ENCODE data around the gene RPLP2.

RPLP2 gene

DNA sequence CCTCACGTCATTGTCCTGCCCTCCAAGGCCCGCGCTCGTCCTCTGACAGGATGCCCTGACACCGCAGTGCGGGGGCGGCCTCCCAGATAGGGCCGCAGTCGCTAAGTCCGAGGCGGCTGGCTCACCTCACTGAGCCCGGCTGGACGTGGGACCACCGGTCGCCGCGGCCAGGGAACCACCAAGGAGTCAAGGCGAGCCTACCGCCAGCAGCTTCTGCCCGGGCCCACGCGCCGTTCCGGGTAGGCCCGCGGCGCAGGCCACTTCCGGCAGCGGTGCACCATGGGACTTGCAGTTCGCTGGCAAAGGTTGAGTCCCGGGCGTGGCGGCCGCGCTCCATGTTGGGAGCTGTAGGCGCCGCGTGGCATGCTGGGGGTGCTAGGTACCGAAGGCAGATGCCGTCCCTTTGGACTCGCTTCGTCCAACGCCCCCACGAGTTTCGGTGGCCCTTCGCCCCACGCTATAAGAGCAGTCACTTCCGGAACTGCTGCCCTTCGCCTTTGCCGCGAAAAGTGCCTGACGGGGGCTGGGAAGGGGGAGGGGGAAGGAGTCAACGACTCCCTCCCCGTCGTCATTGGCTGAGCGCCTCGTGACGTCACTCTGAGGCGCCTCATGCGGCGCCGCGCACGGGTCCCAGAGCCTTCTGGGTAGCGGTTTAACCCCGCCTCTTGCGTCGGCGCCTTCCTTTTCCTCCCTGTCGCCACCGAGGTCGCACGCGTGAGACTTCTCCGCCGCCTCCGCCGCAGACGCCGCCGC lies at the start of gene RPLP2:
RPLP2 (plus strand) TSS at position 681 of the 753 bp plus-strand sequence. CDS start 268 bp downstream, outside the sequence.
- DNase-seq = peak; percentile 97

GRCh38 chr11:760236-760635 lies 49.5 kb upstream of the RPLP2 start:
- DNase-seq = no peak

DNA sequence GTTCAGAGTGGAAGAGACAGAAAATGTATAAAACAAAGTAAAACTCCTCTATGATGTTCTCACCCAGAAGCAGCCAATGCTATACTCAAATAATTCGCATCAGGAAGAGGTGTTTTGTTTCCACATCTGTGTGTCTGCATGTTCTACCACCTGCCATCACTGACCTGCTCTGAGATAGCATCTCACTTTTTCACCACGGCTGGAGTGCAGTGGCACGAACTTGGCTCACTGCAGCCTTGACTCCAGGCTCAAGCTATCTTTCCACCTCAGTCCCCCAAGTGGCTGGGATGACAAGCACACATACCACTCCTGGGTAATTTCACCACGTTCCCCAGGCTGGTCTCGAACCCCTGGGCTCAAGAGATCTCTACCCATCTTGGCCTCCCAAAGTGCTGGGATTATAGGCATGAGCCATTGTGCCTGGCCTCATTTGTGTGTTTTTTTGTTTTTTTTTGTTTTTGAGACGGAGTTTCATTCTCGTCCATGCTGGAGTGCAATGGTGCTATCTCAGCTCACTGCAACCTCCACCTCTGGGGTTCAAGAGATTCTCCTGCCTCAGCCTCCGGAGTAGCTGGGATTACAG lies 48.1 kb upstream of the RPLP2 start:
- no peak for DNase-seq

GRCh38 chr11:762421-763072 lies 47.2 kb upstream of the RPLP2 start:
- DNase-seq = peak; percentile 30

DNA sequence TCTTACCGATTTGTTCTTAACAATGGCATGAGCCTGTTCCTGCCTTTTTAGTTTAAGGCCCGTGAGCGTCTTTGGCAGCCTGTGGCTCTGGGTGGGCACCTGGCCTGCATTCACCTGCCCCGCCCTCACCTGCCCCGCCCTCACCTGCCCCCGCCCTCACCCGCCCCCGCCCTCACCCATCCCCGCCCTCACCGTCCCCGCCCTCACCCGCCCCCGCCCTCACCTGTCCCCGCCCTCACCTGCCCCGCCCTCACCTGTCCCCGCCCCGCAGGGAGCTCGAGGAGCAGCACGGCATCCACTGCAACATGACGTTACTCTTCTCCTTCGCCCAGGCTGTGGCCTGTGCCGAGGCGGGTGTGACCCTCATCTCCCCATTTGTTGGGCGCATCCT lies 46.7 kb upstream of the RPLP2 start:
- no peak for DNase-seq

GRCh38 chr11:763549-764321 lies 46.0 kb upstream of the RPLP2 start:
- DNase-seq = no peak

DNA sequence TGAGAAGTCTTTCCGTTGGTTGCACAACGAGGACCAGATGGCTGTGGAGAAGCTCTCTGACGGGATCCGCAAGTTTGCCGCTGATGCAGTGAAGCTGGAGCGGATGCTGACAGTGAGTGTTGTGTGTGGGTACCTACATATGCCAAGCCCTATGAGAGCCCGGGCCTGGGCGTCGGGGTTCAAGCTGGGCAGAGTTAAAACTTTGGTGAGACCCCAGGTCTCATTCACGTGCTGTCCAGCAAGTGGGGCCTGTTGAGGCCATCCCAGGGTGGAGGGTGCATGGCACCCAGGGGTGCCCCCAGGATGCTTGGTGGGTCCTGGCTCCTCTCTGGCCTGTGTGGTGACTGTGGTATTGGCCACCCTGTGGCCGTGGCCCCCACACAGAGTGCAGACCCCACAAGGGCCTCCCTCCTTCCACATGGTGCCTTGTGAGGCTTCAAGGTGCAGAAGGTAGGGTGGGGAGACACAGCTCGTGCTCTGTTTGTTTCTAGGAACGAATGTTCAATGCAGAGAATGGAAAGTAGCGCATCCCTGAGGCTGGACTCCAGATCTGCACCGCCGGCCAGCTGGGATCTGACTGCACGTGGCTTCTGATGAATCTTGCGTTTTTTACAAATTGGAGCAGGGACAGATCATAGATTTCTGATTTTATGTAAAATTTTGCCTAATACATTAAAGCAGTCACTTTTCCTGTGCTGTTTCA lies 45.3 kb upstream of the RPLP2 start:
- DNase-seq = no peak

GRCh38 chr11:765025-765801 lies 44.6 kb upstream of the RPLP2 start:
- peak; percentile 74 for DNase-seq

DNA sequence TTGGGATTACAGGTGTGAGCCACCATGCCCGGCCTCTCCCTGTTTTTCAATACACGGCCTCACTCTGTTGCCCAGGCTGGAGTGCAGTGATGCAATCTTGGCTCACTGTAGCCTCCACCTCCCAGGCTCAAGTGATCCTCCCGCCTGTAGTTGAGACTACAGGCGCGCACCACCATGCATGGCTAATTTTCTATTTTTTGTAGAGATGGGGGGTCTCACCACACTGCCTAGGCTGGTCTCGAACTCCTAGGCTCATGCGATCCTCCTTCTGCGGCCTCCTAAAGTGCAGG lies 44.0 kb upstream of the RPLP2 start:
- DNase-seq = no peak

DNA sequence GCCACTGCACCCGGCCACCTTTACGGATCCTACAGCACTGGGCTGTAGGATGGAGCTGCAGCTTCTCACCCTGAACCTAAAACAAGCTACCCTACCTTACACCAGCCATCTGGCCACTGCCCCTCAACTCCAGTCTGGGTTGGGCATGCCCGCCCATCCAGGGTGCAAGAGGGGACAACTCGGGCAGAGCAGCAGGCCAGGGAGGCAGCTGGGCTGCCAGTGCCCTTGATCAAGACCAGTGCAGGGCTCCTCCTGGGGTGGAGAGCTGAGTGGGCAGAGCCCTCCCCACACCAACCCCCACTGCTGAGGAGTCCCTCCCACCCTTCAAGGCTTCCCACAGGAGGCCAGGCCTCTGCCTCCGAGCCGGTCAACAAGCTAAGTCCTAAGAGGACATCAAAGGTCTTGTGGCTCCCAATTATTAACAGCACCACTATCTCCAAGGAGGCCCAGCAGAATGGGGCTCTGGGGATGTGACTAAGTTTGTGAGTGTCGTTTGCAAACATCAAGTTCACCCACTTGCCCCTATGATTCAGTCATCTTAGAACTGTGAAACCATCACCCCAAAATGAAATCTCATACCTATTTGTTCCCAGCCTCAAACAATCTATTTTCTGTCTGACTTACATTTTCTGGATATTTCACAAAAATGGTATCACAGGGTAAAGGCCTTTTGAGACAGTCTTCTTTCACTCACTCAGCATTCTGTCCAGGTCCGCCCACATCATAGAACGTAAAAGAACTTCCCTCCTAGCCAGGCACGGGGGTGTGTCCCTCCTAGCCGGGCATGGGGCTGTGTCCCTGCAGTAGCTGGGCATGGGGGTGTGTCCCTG lies 43.4 kb upstream of the RPLP2 start:
- DNase-seq = no peak

- DNase-seq = no peak
Observed at GRCh38 chr11:766936-767210, 42.9 kb upstream of the RPLP2 start.

GRCh38 chr11:767238-767637 lies 42.5 kb upstream of the RPLP2 start:
- no peak for DNase-seq

GRCh38 chr11:769887-770641 lies 39.7 kb upstream of the RPLP2 start:
- no peak for DNase-seq

- DNase-seq = no peak
Observed at GRCh38 chr11:770642-771616, 38.8 kb upstream of the RPLP2 start.

GRCh38 chr11:771617-772204 lies 38.1 kb upstream of the RPLP2 start:
- no peak for DNase-seq

GRCh38 chr11:772429-773390 lies 37.1 kb upstream of the RPLP2 start:
- no peak for DNase-seq

DNA sequence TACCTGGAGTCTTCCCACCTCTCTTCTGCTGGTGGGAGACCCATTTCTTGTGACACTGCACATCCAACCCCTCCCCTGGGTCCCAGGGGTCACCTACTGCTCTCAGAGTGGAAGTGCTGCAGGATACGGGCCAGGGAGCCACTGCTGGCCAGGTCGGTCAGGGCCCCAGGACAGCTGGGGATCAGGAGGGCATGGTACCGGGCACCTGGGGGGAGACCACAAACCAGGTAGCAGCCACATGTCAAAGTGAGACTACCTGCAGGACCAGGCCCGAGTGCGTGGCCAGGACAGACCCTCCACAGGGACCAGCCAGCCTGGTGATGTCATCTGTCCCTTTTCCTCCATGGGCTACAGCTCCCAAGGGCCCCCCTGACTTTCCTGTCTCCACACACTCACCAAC lies 36.3 kb upstream of the RPLP2 start:
- no peak for DNase-seq

DNA sequence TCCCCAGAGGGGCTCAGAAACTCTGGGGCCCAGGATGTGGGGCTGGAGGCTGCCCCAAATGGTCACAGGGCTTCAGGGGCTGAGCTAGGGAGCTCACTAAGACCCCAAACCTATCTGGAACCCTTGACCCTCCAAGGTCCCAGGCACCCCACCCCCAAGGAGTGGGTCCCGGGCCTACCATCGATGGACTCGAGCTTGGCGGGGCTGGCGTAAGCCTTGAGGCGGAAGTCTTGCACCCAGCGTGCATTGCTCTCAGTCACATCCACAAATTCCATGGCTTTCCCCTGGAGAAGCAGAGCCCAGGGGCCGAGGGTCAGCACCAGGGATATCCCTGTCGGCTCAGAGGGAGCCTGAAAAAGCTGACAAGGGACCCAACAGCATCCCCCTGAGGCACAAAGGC lies 35.9 kb upstream of the RPLP2 start:
- no peak for DNase-seq

Measured in CD4-positive, alpha-beta T cell treated with Interleukin-6 for 4 hours (primary cell).